HG03558 (cell line): ENCODE data around the gene MLH3.
"Not testable (repeated sequence)": the region's sequence is repeated elsewhere in the genome, so short reads cannot be mapped to it uniquely, and the experiment has no call there.

Experiments used
- ATAC-seq: cut with Tn5 transposase; IDR thresholded peaks from one replicate; pipeline ENCODE4 v1.9.1; 2021; ENCODE audit warnings: moderate number of reproducible peaks; ENCODE audit not compliant: unreplicated experiment; ENCODE audit errors: extremely low read depth

The MLH3 gene

DNA sequence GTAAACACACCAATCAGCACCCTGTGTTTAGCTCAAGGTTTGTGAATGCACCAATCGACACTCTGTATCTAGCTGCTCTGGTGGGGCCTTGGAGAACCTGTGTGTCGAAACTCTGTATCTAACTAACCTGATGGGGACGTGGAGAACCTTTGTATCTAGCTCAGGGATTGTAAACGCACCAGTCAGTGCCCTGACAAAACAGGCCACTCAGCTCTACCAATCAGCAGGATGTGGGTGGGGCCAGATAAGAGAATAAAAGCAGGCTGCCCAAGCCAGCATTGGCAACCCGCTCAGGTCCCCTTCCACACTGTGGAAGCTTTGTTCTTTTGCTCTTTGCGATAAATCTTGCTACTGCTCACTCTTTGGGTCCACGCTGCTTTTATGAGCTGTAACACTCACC is 55.5 kb downstream of the MLH3 start:
- ATAC-seq, result not testable (repeated sequence)

DNA sequence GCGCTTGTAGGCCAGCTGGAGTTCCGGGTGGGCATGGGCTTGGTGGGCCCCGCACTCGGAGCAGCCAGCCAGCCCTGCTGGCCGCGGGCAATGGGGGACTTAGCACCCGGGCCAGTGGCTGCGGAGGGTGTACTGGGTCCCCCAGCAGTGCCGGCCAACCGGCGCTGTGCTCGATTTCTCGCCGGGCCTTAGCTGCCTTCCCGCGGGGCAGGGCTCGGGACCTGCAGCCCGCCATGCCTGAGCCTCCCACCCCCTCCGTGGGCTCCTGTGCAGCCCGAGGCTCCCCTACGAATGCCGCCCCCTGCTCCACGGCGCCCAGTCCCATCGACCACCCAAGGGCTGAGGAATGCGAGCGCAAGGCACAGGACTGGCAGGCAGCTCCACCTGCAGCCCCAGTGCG is 57.1 kb downstream of the MLH3 start:
- ATAC-seq, result not testable (repeated sequence)

DNA sequence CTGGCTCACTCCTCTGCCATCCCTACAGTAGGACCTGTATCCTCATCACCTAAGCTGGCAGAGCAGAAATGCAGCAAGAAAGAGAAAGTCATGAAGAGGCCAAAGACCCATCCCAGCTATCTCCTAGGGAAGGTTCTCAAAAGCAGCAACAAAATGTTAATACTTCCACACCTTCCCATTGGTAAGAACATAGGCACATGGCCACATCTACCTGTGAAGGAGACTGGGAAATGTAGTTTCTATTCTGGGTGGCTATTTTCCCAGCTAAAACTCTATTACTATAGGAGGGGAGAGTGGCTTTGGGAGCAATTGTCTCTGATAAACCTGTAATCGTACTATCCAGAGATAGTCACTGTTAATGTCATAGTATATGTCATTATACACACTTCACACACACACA is 62.3 kb downstream of the MLH3 start:
- ATAC-seq, result no peak

DNA sequence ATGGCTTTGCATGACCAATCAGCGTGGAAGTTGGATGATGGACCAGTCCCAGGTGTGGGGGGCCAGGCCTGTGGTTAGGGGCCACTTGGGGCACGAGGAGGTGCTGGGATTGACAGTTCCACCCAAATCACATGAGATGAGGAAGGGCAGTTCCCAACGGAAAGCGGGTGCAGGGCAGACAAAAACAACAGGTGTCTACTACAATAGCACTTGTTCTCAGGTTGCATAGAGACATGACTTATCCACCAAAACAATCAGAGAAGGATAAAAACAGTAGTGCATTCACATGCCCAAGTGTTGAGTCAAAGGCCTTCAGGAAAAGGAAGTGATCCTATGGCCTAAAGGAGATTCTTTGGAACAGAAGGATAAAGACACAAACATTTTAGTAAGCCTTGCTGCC is 63.1 kb downstream of the MLH3 start:
- ATAC-seq, result no peak

DNA sequence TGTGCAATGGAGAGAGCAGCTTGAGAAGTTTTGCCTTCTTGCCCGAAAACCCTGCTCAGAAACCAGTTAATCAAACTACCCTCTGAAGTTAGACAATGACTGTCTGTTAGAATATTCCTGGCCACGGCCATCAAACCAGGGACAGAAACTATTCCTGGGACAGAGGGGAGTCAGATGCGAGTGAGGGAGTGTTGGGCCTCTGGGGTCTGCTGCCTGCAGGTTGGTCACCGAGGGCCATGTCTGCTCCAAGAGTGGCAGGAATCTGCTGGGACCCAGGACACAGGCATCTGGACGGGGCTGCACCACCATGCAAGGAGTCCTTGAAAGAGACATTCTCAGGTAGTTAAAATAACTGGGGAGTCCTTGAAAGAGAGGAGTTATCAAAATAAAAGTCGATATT is 65.5 kb downstream of the MLH3 start:
- ATAC-seq, result no peak

DNA sequence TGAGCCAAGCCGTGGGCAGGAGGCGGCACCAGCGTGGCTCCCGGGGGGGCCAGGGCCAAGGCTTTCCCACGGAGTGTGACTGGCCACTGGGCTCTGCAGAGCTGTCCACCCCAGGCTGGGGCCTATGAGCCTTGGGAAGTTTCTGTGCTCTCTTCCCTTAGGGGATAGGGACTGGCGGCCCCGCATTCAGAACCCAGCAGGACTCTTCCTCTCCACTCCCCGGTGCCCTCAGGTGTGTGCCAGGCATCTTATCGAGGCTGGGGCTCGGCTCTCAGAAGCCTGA is 66.3 kb downstream of the MLH3 start:
- ATAC-seq, result no peak

DNA sequence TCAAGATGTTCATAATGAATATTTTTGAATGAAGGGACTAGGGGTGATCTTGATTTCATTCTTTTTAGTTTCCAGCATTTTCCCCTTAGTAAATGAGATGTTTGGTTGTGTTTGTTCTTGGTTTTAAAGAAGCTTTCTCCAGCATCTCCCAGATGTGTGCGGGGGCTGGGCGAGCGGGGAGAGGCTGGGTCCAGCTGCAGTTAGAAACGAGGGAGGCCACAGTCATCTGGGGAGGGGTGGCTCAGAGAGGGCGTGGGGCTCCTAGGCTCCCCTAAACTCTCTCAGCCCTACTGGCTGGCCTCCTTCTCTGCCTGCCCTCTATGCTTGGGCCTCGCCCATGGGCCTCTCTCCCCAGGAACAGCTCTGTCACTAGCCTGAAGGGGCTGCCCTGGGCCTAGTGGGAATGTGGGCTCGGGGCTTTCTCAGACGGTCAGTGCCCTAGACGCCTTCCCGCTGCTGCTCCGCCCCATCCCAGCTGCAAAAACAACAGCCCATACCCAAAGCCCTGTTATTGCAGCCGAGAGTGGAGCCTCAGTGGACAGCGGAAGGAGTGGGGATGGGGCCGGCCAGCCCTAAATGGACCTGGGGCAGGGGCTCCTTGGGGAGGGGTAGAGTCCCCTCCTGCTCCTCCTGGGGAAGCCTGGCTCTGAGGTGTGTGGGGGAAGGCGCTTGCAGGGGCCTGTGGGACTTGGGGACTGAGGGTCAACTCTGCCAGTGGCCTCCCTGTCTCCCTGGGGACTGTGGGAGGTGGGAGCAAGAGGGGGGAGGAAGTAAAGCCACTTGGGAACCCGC is 66.8 kb downstream of the MLH3 start:
- ATAC-seq, result no peak

DNA sequence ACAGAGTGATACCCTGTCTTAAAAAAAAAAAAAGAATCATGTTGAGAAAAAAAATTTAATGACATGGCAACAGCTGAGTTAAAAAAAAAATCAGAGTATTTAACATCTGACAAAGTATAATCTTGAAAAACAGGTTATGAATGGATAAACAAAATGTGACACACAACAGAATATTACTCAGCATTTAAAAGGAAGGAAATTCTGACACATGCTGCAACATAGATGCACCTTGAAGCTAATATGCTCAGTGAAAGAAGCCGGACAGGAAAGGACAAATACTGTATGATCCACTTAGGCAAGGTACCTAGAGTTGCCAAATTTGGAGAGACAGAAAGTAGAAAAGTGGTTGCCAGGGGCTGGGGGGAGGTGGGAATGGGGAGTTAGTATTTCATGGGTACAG is 67.9 kb downstream of the MLH3 start:
- ATAC-seq, result no peak

DNA sequence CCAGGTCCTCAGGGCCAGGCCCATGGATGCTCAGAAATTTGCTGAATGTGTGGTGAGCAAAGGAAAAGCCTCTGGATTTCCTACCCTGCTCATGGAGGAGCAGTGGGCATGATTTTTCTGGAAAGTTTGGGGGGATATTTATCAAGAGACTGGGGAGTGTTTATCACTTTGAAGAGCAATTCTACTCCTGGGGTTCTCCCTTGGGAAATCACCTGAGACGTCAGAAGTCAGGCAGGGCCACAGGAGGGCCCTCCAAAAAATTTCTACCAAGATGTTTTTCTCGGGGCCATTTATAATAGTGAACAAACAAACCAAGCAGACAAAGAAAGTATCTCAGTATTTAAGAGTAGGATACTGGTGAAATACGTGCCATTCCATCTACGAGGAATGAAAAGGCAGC is 68.6 kb downstream of the MLH3 start:
- ATAC-seq, result no peak

DNA sequence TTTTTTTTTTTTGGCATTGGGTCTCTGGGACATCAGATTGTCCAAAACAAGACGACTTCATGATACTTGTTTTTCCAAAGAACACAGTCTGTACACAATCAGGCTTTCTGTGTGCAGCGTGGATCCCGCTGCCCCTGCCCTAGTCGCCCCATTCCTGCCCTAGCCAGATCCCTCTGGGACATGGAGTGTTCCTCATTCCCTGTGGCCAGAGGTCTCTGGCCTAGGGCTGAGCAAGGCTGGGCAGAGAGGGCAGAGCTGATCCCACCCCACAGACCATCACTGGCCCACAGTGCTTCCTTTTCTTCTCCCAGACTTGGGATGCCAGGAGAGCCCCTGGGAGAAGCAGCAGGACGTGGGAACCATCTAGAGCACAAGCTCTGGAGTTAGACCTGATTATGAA is 69.4 kb downstream of the MLH3 start:
- no peak for ATAC-seq

DNA sequence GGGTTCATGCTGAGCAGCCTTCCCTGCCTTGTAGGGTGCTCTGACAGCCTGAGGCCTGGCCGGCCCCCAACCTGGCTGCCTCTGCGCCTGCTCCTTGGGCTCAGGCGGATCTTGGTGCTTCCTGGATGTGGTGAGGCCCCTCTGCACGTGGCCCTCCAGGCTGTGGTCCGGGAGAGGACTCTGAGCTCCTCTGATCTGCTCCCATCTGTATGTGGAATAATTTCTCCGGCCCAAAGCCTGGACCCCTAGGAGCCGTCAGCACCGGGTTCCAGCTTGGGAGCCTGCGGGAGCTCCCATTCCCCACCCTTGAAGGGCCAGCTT is 69.8 kb downstream of the MLH3 start:
- ATAC-seq, result no peak

DNA sequence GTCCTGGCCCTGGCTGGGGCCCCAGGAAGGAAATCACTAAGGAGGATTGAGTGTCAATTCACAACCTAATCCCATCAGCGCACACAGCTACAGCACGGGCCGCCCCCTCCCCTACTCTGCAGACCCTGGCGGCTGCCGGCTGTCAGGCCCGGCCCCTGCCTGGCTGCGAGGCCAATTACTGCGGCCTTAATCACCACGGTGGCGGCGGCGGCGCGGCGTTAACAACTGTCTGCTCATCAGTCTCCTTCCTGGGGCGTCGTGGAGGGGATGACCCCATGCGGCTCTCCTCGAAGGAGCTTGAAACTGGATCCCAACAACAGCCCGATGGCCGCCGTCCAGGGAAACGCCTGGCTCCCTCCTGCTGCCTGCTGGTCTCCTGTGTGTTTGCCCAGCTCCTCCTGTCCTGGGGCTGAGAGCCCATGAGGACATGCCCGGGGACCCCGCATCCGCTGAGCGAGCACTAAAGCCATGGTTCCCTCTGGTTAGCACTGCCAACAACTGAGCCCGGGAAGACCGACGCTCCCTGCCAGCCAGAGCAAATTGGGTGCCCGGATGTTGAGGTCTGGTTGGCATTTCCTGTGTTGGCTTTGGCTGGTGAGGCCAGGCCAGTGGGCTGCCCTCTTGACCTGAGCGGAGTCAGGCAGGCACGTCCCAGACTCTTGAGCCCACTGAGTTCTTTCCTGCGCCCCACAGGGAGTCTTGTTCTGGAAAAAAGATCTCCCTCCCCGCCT is 70.4 kb downstream of the MLH3 start:
- no peak for ATAC-seq

DNA sequence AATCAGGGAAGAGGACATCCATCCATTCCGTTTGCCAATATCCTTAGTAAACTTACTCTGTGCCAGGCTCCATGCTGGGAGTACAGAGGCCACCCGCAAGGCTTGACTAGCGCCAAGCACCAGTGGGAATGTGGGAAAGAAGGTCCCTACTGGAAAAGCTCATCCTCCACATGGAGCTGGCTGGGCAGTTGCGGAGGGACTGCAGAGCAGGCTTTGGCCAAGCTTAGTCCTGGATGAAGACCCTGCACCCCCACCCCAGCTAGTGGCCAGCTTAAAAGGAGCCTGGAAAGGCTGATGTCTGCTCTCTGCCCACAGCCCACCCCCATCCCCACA is 70.9 kb downstream of the MLH3 start:
- ATAC-seq, result no peak

DNA sequence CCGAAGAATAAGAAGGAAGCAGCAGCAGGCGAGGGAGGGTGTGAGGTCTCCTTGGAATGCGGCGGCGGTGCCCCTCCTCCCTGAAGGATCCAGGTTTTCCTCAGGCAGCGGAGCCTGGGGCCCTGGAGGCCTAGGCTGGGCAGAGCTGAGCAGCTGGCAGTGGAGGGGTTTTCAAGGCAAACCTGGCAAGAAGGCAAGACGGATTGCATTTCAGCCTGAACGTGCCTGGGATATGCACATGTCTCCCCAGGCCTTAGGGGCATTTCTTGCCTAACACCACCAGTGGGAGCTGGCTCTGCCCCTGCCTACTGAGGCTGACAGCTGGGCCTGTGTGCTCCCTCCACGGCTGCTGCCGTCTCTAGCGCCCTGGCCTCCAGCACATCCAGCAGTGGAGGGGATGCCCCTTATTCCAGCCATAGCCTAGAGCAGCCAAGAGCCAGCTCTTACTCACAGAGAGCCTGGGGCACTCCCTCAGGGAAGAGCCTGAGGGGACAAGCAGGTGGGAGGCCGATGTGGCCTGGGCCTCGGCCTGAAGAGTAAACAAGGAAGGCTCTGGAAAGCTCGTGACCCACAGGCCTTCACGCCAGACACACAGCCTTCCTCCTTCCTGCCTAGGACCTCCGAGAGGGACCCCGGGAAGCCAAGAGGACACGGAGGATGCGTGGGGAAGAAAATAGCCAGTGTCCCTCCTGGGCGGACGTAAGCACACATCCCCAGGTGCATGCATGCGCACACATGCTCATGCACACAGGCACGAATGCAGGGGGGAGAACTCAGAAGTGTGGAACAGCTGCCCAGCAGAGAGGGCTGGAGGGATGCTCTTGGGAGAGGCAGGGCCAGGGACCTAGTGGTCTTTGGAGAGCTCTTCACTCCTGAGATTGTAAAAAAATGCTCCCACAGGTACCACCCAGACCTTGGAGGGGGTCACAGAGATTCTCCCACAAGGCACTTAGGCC is 71.5 kb downstream of the MLH3 start:
- ATAC-seq, result no peak

DNA sequence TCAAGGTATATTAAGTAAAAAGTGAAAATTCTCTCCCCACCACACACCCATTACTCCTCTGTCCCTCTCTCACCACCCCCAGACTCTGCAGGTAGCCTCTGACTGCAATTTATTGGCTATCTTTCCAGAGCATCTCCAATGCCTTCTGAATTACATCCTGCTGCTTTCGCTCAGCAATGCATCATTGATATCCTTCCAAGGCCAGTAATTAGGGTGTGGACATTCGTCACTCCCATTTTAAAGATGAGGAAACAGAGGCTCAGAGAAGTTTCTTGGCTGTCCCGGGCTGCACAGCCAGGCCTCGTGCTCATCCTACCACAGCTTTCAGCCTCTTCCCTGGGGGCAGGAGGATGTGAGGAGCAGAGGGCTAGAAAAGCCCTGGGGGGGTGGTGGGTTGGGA is 72.2 kb downstream of the MLH3 start:
- no peak for ATAC-seq

DNA sequence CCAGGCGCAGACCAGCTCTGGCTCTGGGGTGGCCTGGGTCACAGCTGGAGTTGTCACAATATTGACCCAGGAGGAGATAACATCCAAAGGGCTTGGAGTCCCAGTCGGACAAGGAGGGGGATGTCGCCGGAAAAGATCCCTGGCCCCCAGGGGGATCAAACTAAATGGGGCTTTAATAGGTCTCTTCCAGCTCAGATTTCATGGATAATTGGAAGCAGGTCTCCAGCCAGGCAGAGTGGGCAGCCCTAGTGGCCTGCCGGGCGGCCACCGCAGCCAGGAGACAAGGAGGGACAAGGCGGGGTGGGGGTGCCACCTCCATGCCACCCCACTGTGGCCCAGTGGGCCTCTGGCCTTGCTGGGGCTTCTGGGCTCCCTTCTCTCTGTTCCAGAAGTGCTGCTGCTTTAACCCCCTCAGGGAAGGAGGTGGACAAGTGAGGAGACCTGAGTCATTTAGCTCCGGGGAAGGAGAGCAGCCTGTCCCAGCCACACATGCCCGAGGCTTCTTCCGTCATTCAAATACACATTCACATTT is 72.8 kb downstream of the MLH3 start:
- no peak for ATAC-seq

DNA sequence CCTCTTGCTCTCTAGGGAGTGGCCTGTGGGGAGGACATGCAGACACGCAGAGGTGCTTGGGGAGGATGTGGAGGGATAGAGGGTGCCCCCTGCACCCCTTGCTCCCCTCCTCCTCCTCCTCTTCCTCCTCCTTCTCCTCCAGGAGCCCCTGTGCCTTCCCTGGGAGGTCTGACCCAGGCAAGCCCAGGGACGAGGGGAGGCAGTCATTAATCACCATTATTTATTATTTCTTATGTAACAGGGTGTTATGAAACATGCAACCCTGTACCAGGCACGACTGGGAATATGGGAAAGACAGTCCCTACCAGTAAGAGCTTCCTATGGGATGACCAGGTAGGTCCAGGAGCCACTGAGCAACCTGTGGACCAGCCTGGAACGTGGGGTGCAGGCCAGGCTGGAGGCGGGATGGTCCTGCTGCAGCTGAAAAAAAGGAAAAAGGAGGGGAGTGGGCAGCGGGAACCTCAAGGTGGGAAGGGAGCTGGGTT is 73.3 kb downstream of the MLH3 start:
- no peak for ATAC-seq

DNA sequence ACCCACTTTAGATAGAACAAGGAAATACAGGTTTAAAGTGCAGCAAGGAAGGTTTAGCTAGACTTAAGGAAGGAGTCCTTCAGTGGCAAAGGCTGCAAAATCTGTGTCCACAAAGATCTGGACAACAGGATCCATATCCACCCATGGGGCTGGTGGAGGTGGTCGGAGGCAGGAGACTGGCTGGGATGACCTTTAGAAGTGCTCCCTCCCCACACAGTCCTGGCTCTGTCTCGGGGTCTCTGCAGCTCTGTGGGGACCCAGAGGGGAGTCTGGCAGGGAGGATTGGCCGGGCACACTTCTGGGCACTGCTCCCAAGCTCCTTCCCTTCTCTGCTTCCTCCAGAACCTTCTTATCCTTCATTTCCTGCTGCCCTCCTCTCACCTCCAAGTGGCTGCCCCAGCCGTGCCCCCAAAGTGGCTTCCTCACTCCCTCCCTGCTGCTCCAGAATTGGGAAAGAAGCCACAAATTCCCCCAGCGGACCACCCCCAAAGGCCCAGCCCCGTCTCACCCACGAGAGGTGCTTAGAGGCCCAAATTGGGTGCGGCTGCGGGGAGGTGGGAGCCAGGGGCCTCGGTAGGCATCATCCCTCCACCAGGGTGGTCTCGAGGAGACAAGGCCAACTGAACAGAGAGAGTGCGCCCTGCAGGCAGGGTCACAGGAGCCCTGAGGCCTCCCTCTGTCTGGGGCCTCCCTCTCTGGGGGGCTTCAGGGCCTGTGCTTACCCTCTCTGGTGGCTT is 73.9 kb downstream of the MLH3 start:
- no peak for ATAC-seq

DNA sequence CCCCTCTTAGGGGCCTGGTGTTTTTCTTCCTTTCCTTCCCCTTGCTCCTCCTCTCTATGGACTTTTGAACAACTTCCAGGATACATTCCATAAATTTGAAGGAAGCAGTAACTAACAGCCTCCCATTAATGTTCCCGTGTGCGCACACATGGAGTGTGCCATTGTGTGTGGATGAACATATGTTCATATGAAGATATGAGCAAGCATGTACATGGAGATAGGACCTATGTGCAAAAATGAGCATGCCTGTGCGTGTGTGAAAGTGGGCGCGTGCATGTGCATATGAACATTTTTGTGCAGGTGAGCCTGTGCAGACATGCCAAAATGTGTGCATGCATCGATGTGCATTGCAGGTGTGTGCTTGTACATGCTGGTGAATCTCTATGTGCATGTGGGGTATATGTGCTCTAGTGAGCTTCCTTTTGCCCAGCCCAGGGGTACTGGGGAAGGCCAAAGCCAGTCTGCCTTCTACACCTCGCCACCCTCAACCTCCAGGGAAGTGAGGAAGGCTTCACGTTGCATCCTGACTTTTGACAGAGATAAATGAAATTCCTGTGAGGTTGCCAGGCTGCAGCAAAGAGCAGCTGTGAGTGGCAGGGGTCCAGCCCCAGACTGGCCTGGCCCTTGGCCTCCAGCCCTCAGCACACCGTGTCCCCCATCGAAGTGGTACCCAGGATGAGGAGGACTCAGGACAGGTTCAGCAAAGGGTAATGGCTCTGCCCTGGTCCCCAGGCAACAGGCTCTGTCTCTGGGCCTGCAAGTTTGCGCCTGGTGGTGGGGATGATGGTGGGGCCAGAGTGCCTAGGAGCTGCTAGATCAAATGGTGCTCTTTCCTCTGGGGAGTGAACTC is 74.8 kb downstream of the MLH3 start:
- ATAC-seq, result no peak
